HG03025 (cell line): ENCODE measurements around the gene OTUB1.
"Not testable (repeated sequence)": the region's sequence is repeated elsewhere in the genome, so short reads cannot be mapped to it uniquely, and the experiment has no call there.

Experiments
- ATAC-seq: cut with Tn5 transposase; IDR thresholded peaks from one replicate; pipeline ENCODE4 v1.9.1; 2021; ENCODE audit warnings: mild to moderate bottlenecking, moderate library complexity; ENCODE audit not compliant: unreplicated experiment, low FRiP score

The OTUB1 gene

DNA sequence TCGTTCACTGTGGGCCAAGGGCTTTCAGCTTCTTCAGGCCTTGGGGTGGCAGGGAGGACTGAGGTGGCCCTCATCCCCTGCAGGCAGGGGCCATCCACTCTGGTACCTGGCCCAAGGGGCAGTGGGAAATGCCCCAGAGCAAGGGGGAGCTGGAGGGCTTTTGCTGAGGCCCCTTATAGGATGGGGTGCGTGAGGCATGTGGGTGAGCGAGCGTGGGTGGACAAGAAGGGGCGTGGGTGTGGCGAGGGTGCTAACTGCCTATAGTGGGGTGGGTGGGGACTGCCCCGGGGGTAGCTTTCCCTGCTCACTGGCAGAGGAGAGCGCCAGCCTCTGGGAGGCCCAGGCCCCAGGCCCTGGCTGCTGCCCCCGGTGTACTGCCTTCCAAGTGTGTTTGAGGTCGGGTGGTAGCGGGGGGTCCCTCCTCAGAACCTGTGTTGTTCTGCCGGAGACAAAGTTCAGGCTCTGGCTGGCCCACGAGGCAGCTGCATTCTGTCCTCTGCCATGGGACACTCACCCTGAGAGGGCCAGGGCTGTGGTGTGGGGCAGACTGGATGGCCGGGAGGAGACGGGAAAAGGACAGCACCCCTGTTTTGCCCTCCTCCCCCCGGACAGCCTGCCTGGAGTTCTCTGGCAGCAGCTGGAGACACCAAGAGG lies 52.9 kb downstream of the OTUB1 start:
- ATAC-seq: no peak

DNA sequence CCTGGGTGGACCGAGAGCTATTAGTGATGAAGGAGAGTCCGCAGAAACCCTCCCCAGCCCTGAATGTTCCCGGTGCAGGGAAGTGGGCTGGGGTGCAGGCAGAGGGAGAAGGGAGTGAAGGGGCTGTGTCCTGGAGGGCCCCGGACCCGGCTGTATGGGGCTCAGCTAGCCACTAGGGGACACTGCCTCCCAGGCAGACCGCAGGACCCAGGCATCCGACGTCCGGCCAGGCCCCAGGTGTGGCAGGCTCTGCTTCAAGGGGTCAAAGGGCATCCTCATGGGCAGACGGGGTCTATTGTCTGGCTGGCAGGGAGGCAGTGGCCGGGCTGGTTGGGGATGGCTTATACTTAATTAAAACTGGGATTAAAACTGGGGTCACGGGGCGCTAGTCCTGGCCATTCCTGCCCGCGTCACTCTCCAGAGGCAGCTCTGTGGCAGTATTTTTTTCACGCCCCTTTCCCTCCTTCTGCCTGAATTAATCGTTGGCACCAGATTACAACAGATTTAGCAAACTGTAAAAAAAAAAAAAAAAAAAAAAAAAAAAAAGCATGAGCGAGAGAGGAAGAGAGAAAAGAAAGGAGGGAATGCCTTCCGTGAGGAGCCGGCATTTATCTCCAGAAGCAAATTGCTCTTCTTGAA lies 54.6 kb downstream of the OTUB1 start:
- no peak for ATAC-seq

DNA sequence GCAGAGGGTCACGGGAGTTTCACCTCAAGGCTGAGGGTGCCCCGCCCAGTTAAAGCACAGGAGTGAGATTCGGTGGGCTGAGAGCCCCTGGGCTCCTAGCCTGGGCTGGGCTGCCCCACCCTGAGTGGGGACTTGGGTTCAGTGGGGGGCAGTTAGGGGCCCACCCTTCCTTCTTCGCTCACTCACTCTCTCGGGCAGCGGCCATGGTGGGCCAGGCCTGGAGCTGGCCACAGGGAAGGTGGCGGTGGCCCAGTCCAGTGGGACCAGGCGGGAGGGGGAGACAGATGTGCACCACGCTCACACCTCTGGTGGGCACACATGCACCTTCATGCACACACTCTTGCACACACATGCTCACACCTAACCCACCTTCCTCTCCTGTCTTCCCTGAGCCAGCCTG lies 55.6 kb downstream of the OTUB1 start:
- no peak for ATAC-seq

DNA sequence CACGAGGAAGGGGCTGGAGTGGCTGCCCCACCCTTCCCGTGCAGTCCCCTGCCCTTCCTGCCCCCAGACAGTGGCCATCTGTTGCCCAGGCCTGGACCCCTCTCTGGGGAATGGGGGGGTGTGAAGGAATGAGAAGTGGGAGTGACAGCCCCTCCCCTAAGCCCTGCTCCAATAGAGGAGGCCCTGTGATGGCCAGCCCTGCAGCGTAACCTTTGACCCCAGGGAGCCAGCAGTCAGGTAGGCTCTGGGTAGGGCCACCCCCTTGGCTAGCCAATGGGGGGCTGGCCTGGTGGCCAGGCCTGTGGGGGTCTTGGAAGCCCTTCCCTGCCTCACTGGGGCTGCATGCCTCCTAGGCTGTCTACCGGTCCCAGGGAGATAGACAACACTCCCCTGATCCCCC lies 56.1 kb downstream of the OTUB1 start:
- no peak for ATAC-seq

DNA sequence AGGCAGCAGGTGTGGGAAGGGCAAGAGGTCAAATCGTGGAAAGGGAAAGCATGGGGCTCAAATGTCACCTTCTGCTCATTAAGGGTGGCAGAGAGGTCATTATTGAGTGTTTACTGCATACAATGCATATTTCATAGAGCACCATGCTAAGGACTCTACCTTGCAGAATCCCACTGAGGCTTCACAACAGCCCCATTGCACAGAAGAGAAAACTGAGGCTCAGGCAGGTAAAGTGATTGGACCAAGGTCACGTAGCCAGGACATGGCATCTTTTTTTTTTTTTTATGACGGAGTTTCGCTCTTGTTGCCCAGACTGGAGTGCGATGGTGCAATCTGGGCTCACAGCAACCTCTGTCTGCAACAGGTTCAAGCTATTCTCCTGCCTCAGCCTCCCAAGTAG lies 57.3 kb downstream of the OTUB1 start:
- ATAC-seq: no peak

DNA sequence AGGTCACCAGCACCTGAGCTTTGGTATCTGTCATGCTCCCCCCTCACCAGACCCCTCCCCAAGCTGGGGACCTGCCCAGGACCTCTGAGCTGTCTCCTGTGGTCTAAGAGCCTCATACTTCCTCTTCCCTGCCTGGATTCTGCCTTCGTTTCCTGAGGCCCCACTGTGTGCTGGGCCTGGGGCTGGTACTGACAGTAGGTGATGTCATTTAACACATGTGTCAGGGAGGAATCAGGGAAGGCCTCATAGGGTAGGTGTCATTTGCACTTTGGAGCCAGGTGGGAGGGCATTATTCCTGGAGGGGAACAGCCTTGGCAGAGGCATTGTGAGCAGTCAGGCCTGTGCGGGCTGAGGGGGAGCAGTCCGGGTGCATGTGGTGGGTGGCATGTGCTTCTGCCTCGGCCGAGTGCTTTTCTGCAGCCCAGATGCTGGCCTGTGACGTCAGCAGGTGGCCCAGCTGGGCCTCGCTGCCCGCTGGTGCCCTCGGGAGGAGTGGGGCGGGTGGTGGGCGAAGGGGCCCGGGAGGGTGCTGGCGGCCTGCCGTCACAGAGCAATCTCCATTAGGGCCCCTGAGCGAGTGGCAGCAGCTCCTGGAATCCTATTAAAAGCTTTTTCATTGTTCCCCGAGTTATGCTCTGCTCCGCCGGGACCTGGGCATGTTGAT lies 58.6 kb downstream of the OTUB1 start:
- ATAC-seq: no peak

DNA sequence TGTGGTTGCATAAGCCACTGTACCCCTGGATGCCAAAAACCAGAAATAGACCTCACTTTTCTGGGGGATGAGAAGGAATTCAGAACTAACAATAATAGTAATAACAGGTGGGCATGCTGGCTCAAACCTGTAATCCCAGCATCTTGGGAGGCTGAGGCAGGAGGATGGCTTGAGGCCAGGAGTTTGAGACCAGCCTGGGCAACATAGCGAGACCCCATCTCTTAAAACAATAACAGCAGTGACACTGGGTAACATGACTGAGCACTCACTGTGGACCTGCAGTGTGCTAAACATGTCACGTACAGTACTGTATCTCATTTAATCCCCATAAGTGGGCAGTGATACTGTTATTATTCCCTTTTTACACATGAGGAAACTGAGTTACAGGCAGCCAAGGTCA lies 59.5 kb downstream of the OTUB1 start:
- ATAC-seq: no peak

DNA sequence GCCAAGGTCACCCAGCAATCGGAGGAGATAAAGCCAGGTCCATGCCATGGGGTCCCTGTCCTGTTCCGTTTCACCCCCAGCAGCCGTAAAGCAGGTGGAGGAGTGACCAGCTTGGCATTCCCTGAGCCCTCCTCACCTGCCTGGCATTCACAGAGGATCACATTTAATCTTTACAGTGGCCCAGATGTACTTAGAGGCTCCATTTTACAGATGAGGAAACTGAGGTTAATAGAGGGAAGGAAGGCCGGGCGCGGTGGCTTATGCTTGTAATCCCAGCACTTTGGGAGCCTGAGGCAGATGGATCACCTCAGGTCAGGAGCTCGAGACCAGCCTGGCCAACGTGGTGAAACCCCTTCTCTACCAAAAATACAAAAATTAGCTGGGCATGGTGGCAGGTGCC lies 61.1 kb downstream of the OTUB1 start:
- ATAC-seq: not testable (repeated sequence)
